Heart left ventricle (tissue), 13 donors: ENCODE results near the gene SHROOM1.

Source experiments
- CTCF ChIP-seq, 12 donors: fragments of 200-600 bp; sonication (generic) in 4 of 12; IDR thresholded peaks; one replicate each; pipeline versions ENCODE4 v1.5.0 to v1.8.0; 2018 to 2022; ENCODE audit warnings: antibody characterized with exemption in 12 of 12, mild to moderate bottlenecking in 5 of 12
- POLR2A ChIP-seq, 2 donors: fragments of 450-650 bp; IDR thresholded peaks; one replicate each; pipeline ENCODE4 v1.6.1; 2017; ENCODE audit warnings: antibody characterized with exemption in 2 of 2, mild to moderate bottlenecking in 2 of 2, moderate library complexity in 2 of 2
- donor health status: ischemic (EF 13 %, LVEDD 7.1; RV severe dilation, severe dysfunction).
- donor health status: DM: no; HTN: yes; CAD: no.
- donor health status: DM: no; HTN: no; CAD: no.
- donor health status: ischemic (EF 25% LVEDD 6.9; RV normal size, moderate dysfunction).
- donor health status: ischemic (EF 25% LVEDD 5.7; RV mildly dilated, moderate dysfunction).
- donor health status: ischemic (EF 35%, LVEDD 5.7; RV mildly dilated, moderate dysfunction).
- donor health status: nonischemic (EF 11% LVEDD 7.7; RV severe dilation, severe dysfunction).
- donor health status: DM: yes; HTN: yes; CAD: no.
- donor health status: PGD.
- donor health status: ischemic (EF 29% LVEDD 5.4; RV normal size, mild dysfunction).
- donor health status: nonischemic (EF 23%, LVEDD 6.1; RV moderate dilation, normal function).

- TF ChIP-seq CTCF (IDR thresholded peaks at IDR 0.05) (no peak), POLR2A (IDR thresholded peaks at IDR 0.05) (no peak)
These were observed 17.5 kb downstream of the SHROOM1 start, which contains the start of gene SOWAHA for GRCh38 chr5:132812781-132813598.
